ENCODE measurements around the gene MAML3. TPM values are rescaled to one million over a fixed set of nuclear protein-coding genes. Genes with fewer than 3 reads are reported as not detected.

Gene MAML3
- total and polyA plus RNA-seq, 7 experiments from 2014 or later: 0.53 to 9.4 (median 3.3) TPM

DNA sequence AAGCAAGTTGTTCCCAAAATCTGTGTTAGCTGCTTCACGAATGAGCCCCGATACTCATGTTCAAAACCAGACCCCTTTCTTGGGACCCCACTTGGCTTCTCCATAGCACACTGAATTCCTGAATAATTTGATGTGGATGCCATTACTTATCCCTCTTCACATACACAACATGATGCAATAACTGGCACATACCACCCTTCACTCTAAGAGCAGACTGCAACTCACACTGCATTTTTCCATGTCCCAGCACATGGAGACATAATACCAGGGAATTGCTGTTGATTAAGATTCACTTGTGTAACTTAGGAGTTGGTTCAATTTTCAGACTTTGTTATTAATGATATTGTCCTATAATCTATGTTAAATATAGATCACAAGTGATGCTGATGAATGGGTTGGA lies 213.4 kb downstream of the MAML3 start:
- Histone ChIP-seq H3K36me3 (ENCODE audit: control insufficient read depth in 2 of 3, insufficient read depth in 3 of 3, low read length in 3 of 3) (no peaks in the 10 kb centered on the region), H3K27ac (ENCODE audit: low read depth, low read length) (no peak overlapping the region), H3K4me1 (ENCODE audit: control insufficient read depth in 2 of 2, insufficient read depth in 2 of 2, low read length in 2 of 2) (no peaks in the 10 kb centered on the region), H3K27me3 (ENCODE audit: control insufficient read depth in 2 of 2, insufficient read depth in 2 of 2, low read length in 2 of 2) (no peaks in the 10 kb centered on the region), H3K4me3 (ENCODE audit: low read length) (no peak overlapping the region), H3K9me3 (ENCODE audit: control insufficient read depth in 2 of 3, low read length in 3 of 3) (no peaks in the 10 kb centered on the region)
- DNase-seq (no peak), ATAC-seq (no peak)
- Mint-ChIP-seq H3K27ac (no peak overlapping the region), H3K36me3 (no peaks in the 10 kb centered on the region), H3K4me1 (no peaks in the 10 kb centered on the region), H3K4me3 (no peak overlapping the region), H3K27me3 (peaks cover 0 to 6% (median 0%) of the 10 kb centered on the region in 5 donors), H3K9me3 (peaks cover 0 to 2% (median 0%) of the 10 kb centered on the region in 11 donors)
- ChIA-PET POLR2A (no interaction called here), CTCF (interaction anchor here (0.8 kb wide), 1 partner anchor 312 kb away, joined by 4 read pairs; no protein-coding TSS in a partner anchor)
- intact Hi-C loops (cut with micrococcal nuclease): no loop called here

DNA sequence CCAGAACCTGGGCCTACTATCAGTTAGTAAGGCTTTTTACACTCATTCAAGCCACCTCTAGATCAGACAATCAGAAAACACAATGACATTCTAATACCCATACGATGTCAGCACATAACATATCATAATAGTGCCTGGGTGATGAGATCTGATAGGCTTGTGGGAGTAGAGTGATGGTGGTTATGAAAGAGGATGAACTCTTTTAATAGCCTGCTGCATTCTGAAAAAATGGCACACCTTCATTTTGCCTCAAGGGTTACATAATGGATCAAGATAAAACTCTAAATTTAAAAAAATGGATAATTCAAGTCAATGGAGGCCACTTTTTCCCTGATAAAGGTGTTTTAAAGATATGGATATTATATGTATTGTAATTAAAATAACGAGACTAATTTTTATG lies 215.6 kb downstream of the MAML3 start:
- H3K4me1 Mint-ChIP-seq: no peaks in the 10 kb centered on the region
- intact Hi-C loops (cut with micrococcal nuclease): no loop called here
- no peaks in the 10 kb centered on the region for H3K36me3 Mint-ChIP-seq
- peaks cover 0 to 8% (median 0%) of the 10 kb centered on the region in 5 donors for H3K27me3 Mint-ChIP-seq
- Histone ChIP-seq H3K27ac (ENCODE audit: low read depth, low read length) (no peak overlapping the region), H3K4me1 (ENCODE audit: control insufficient read depth in 2 of 2, insufficient read depth in 2 of 2, low read length in 2 of 2) (no peaks in the 10 kb centered on the region), H3K36me3 (ENCODE audit: control insufficient read depth in 2 of 3, insufficient read depth in 3 of 3, low read length in 3 of 3) (no peaks in the 10 kb centered on the region), H3K4me3 (ENCODE audit: low read length) (no peak overlapping the region), H3K9me3 (ENCODE audit: control insufficient read depth in 2 of 3, low read length in 3 of 3) (no peaks in the 10 kb centered on the region), H3K27me3 (ENCODE audit: control insufficient read depth in 2 of 2, insufficient read depth in 2 of 2, low read length in 2 of 2) (no peaks in the 10 kb centered on the region)
- POLR2A ChIA-PET: no interaction called here
- ATAC-seq (no peak), DNase-seq (no peak)
- no peak overlapping the region for H3K27ac Mint-ChIP-seq
- CTCF ChIA-PET: no interaction called here
- H3K9me3 Mint-ChIP-seq: peaks cover 0 to 1% (median 0%) of the 10 kb centered on the region in 11 donors
- H3K4me3 Mint-ChIP-seq: no peak overlapping the region

DNA sequence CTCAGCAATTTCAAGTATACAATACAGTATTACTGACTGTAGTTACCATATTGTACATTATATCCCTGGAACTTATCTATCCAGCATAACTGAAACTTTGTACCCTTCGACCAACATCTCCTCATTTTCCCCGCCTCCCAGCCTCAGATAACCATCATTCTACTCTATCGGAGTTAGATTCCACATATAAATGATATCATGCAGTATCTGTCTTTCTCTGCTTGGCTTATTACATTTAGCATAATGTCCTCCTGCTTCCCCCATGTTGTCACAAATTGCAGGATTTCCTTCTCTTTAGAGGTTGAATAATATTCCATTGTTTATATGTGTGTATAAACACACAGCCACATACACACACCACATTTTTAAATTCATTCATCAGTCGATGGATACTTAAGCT lies 218.1 kb downstream of the MAML3 start:
- Histone ChIP-seq H3K27ac (ENCODE audit: low read depth, low read length) (no peak overlapping the region), H3K36me3 (ENCODE audit: control insufficient read depth in 2 of 3, insufficient read depth in 3 of 3, low read length in 3 of 3) (no peaks in the 10 kb centered on the region), H3K4me1 (ENCODE audit: control insufficient read depth in 2 of 2, insufficient read depth in 2 of 2, low read length in 2 of 2) (no peaks in the 10 kb centered on the region), H3K9me3 (ENCODE audit: control insufficient read depth in 2 of 3, low read length in 3 of 3) (no peaks in the 10 kb centered on the region), H3K4me3 (ENCODE audit: low read length) (no peak overlapping the region), H3K27me3 (ENCODE audit: control insufficient read depth in 2 of 2, insufficient read depth in 2 of 2, low read length in 2 of 2) (no peaks in the 10 kb centered on the region)
- CTCF ChIA-PET: interaction anchor here (0.5 kb wide), 1 partner anchor 11 kb away, joined by 4 read pairs; no protein-coding TSS in a partner anchor
- no peak for ATAC-seq
- no peak overlapping the region for H3K4me3 Mint-ChIP-seq
- H3K4me1 Mint-ChIP-seq: peaks cover 0 to 1% (median 0%) of the 10 kb centered on the region in 7 donors
- H3K27me3 Mint-ChIP-seq: peaks cover 0 to 8% (median 0%) of the 10 kb centered on the region in 5 donors
- POLR2A ChIA-PET: no interaction called here
- intact Hi-C loops (cut with micrococcal nuclease): no loop called here
- DNase-seq: no peak
- no peaks in the 10 kb centered on the region for H3K36me3 Mint-ChIP-seq
- no peak overlapping the region for H3K27ac Mint-ChIP-seq
- no peaks in the 10 kb centered on the region for H3K9me3 Mint-ChIP-seq

DNA sequence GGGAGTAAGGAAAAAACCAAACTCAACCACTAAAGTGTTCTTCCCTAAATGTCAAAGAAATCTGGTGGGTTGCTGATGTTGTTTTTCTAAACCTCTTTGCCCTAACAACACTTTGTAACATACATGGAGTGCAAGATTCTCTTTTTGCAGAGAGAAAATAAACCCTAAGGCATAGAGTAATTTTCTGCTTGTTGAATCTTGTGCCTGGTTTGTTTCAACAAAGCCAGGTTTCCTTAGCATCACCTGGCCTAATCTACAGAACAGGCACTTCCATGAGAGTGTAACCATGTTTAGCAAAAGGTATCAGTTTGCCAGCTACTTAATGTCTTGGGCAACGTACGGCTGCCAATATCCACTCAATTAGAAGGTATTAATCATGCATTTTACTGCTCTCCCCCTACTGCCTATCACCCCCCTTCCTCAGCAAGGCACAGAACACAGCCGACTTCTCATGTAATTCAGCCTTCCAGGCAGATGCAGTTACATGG lies 219.2 kb downstream of the MAML3 start:
- no peak overlapping the region for H3K4me3 ChIP-seq (ENCODE audit: low read length)
- no peak for DNase-seq
- POLR2A ChIA-PET: interaction anchor here (0.7 kb wide), 1 partner anchor 389 kb away, joined by 3 read pairs; no protein-coding TSS in a partner anchor
- no peak overlapping the region for H3K27ac Mint-ChIP-seq
- no peak for ATAC-seq
- no peaks in the 10 kb centered on the region for H3K27me3 ChIP-seq (ENCODE audit: control insufficient read depth in 2 of 2, insufficient read depth in 2 of 2, low read length in 2 of 2)
- no peak overlapping the region for H3K27ac ChIP-seq (ENCODE audit: low read depth, low read length)
- H3K4me1 Mint-ChIP-seq: peaks cover 0 to 1% (median 0%) of the 10 kb centered on the region in 7 donors
- H3K27me3 Mint-ChIP-seq: peaks cover 0 to 8% (median 0%) of the 10 kb centered on the region in 5 donors
- CTCF ChIA-PET: no interaction called here
- no peaks in the 10 kb centered on the region for H3K36me3 ChIP-seq (ENCODE audit: control insufficient read depth in 2 of 3, insufficient read depth in 3 of 3, low read length in 3 of 3)
- H3K9me3 Mint-ChIP-seq: no peaks in the 10 kb centered on the region
- no peaks in the 10 kb centered on the region for H3K4me1 ChIP-seq (ENCODE audit: control insufficient read depth in 2 of 2, insufficient read depth in 2 of 2, low read length in 2 of 2)
- no peak overlapping the region for H3K4me3 Mint-ChIP-seq
- no peaks in the 10 kb centered on the region for H3K9me3 ChIP-seq (ENCODE audit: control insufficient read depth in 2 of 3, low read length in 3 of 3)
- no peaks in the 10 kb centered on the region for H3K36me3 Mint-ChIP-seq
- intact Hi-C loops (cut with micrococcal nuclease): no loop called here

GRCh38 chr4:139934057-139934707 lies 219.8 kb downstream of the MAML3 start:
- ATAC-seq: no peak
- no peak overlapping the region for H3K27ac ChIP-seq (ENCODE audit: low read depth, low read length)
- CTCF ChIA-PET: no interaction called here

DNA sequence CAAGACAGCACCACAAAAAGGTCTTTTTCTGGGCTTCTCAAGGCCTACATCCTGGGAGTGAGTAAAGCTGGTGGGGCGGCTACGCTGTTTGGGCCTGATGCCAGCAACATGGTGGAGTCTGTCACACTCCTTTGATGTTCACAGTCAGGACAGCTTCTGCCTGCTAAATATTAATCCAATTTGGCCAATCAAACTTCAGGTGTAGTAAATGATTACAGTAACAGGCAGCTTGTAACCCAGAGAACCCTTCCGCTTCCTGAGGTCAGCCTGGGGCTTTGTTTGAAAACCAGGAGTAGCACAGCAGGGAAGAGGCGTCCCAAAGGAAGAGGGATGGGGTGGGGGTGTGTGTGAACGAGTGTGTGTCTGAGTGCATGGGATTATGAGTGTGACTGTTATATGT lies 220.4 kb downstream of the MAML3 start:
- no peak for ATAC-seq
- peaks cover 0 to 11% (median 0%) of the 10 kb centered on the region in 5 donors for H3K27me3 Mint-ChIP-seq
- H3K4me1 Mint-ChIP-seq: peaks cover 0 to 1% (median 0%) of the 10 kb centered on the region in 7 donors
- H3K9me3 ChIP-seq (ENCODE audit: control insufficient read depth in 2 of 3, low read length in 3 of 3): no peaks in the 10 kb centered on the region
- no peak overlapping the region for H3K4me3 Mint-ChIP-seq
- H3K4me1 ChIP-seq (ENCODE audit: control insufficient read depth in 2 of 2, insufficient read depth in 2 of 2, low read length in 2 of 2): no peaks in the 10 kb centered on the region
- H3K4me3 ChIP-seq (ENCODE audit: low read length): no peak overlapping the region
- POLR2A ChIA-PET: no interaction called here
- no peak overlapping the region for H3K27ac Mint-ChIP-seq
- no peak for DNase-seq
- H3K27ac ChIP-seq (ENCODE audit: low read depth, low read length): no peak overlapping the region
- H3K36me3 Mint-ChIP-seq: no peaks in the 10 kb centered on the region
- intact Hi-C loops (cut with micrococcal nuclease): no loop called here
- no peaks in the 10 kb centered on the region for H3K36me3 ChIP-seq (ENCODE audit: control insufficient read depth in 2 of 3, insufficient read depth in 3 of 3, low read length in 3 of 3)
- no peaks in the 10 kb centered on the region for H3K27me3 ChIP-seq (ENCODE audit: control insufficient read depth in 2 of 2, insufficient read depth in 2 of 2, low read length in 2 of 2)
- no peaks in the 10 kb centered on the region for H3K9me3 Mint-ChIP-seq
- CTCF ChIA-PET: no interaction called here

More at GRCh38 chr4:139934057-139934707, 219.8 kb downstream of the MAML3 start:
- no peaks in the 10 kb centered on the region for H3K36me3 Mint-ChIP-seq
- H3K27me3 Mint-ChIP-seq: peaks cover 0 to 8% (median 0%) of the 10 kb centered on the region in 5 donors
- no peak overlapping the region for H3K27ac Mint-ChIP-seq
- intact Hi-C loops (cut with micrococcal nuclease): no loop called here
- Histone ChIP-seq H3K27me3 (ENCODE audit: control insufficient read depth in 2 of 2, insufficient read depth in 2 of 2, low read length in 2 of 2) (no peaks in the 10 kb centered on the region), H3K4me3 (ENCODE audit: low read length) (no peak overlapping the region), H3K36me3 (ENCODE audit: control insufficient read depth in 2 of 3, insufficient read depth in 3 of 3, low read length in 3 of 3) (no peaks in the 10 kb centered on the region), H3K9me3 (ENCODE audit: control insufficient read depth in 2 of 3, low read length in 3 of 3) (no peaks in the 10 kb centered on the region), H3K4me1 (ENCODE audit: control insufficient read depth in 2 of 2, insufficient read depth in 2 of 2, low read length in 2 of 2) (no peaks in the 10 kb centered on the region)
- POLR2A ChIA-PET: no interaction called here
- H3K9me3 Mint-ChIP-seq: no peaks in the 10 kb centered on the region
- DNase-seq: no peak
- no peak overlapping the region for H3K4me3 Mint-ChIP-seq
- H3K4me1 Mint-ChIP-seq: peaks cover 0 to 1% (median 0%) of the 10 kb centered on the region in 7 donors

DNA sequence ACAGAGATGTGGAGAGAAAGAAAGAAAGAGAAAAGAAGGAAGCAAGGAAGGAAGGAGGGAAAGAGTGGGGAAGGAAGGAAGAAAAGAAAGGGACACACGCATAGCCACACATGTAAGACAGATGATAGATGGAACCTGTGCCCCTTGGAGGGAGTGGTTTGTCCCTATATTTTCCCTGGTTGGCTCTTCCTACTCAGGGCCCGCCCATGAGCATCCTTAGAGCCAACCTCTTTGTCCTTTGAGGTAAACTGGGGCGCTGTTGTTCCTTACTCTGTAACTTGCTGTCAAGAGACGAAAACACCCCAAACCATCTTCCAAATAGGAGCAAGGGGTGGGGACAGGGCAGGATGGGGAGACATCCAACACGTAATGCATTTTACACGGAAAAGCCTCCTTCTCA lies 220.9 kb downstream of the MAML3 start:
- Mint-ChIP-seq H3K4me3 (no peak overlapping the region), H3K36me3 (no peaks in the 10 kb centered on the region), H3K9me3 (peaks cover 0 to 2% (median 0%) of the 10 kb centered on the region in 11 donors), H3K27ac (no peak overlapping the region), H3K27me3 (peaks cover 0 to 14% (median 0%) of the 10 kb centered on the region in 5 donors), H3K4me1 (peaks cover 0 to 1% (median 0%) of the 10 kb centered on the region in 7 donors)
- Histone ChIP-seq H3K27ac (ENCODE audit: low read depth, low read length) (no peak overlapping the region), H3K4me3 (ENCODE audit: low read length) (no peak overlapping the region), H3K27me3 (ENCODE audit: control insufficient read depth in 2 of 2, insufficient read depth in 2 of 2, low read length in 2 of 2) (no peaks in the 10 kb centered on the region), H3K4me1 (ENCODE audit: control insufficient read depth in 2 of 2, insufficient read depth in 2 of 2, low read length in 2 of 2) (no peaks in the 10 kb centered on the region), H3K9me3 (ENCODE audit: control insufficient read depth in 2 of 3, low read length in 3 of 3) (no peaks in the 10 kb centered on the region), H3K36me3 (ENCODE audit: control insufficient read depth in 2 of 3, insufficient read depth in 3 of 3, low read length in 3 of 3) (no peaks in the 10 kb centered on the region)
- intact Hi-C loops (cut with micrococcal nuclease): no loop called here
- ChIA-PET CTCF (no interaction called here), POLR2A (no interaction called here)
- no peak for DNase-seq
- no peak for ATAC-seq

Measured in naive thymus-derived CD4-positive, alpha-beta T cell (primary cell).